HG03432 (cell line): ENCODE measurements around the gene GJA3.

Experiments used
- ATAC-seq: cut with Tn5 transposase; IDR thresholded peaks from one replicate; pipeline ENCODE4 v1.9.1; 2021; ENCODE audit warnings: mild to moderate bottlenecking, moderate library complexity; ENCODE audit not compliant: unreplicated experiment

The GJA3 gene

GRCh38 chr13:20160306-20161274 is at the start of gene GJA3:
GJA3 (minus strand) TSS chr13:20161052; CDS start chr13:20143288, 17,764 bp downstream.
- peak; percentile 78 for ATAC-seq

DNA sequence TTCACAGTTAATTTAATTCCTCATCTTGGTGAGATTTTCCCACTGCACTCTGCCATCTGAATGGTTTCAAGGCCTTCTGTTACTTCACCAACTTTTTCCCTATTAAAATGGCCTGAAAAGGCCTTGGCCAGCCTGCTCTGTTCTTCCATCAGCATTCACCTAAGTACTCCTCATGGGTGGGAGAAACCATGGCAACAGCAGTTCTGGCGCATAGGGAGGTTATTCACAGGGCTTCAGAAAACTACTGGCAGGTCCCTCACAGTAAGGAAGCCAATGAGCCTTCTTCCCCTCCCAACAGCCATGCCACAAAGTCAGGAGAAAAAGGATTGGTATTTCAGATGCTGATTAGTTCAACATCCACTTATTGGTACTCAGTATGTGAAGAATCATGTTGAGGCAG is 49.1 kb upstream of the GJA3 start:
- no peak for ATAC-seq

GRCh38 chr13:20206698-20207235 is 45.9 kb upstream of the GJA3 start:
- ATAC-seq = no peak

DNA sequence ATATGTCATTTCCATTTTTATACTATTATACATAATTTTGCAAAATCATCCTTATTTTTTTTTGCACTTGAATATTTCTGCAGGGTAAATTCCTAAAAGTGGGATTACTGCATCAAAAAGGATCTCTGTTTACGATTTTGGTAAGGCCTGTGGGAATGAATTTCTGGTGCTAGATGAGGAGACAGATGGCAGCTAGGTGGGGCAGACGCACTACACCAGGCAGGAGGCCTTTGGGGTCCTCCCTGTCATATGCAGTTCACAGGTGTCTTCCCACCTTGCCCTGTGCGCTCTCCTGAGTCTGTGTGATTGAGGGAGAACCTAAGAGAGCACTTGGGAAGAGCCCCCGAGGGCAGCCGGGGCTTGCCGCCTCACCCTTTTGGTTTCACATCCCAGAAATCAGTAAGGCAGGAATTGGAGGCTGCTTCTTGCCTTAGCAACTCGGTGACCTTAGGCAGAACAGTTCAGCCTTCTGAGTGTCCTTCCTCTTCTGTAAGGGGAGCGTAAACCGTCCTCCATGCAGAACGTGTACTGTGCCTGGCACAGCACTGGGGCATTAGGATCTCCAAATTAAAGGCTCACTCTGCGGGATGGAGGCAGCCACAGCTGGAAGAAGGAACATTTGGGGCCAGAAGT is 45.3 kb upstream of the GJA3 start:
- ATAC-seq = no peak

- no peak for ATAC-seq
These were observed 37.9 kb upstream of the GJA3 start for GRCh38 chr13:20198781-20199180.

GRCh38 chr13:20197361-20197834 is 36.5 kb upstream of the GJA3 start:
- ATAC-seq = peak; percentile 35

- no peak for ATAC-seq
These were observed 34.9 kb upstream of the GJA3 start for GRCh38 chr13:20195801-20196200.

DNA sequence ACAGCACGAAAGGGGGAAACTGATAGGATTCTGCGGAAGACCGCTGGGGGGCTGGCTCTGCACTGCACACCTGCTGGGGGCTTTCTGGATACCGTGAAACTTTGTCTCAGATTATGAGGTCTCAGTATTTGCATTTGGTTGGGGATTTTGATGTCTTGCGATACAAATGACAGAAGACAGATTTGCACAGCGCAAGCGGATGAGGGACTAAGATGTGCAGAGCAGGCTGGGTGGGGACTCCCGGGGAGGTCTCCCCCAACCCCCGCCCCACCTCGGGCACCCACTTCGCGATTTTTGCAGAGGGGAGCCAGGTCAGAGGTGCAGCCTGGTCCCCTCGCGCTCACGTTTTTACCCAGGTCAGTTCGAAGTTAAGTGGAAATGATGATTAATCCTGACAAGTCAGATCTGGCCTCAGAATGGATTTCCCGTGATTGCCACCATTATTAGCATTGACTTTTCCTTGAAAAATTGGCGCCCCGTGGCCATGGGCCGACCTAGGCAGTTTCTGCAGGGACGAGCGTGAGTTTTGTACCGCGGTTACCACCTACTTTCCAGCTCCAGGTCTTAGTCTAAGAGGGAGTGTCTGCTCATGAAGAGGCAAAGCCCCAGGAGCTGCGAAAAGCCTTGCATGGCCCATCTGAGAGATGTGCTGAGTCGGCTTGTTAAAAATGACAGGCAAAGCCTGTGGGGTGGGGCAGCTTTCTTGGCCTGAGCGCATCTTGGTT is 33.2 kb upstream of the GJA3 start:
- ATAC-seq = no peak

- ATAC-seq = no peak
These were observed 32.5 kb upstream of the GJA3 start for GRCh38 chr13:20193162-20193906.

DNA sequence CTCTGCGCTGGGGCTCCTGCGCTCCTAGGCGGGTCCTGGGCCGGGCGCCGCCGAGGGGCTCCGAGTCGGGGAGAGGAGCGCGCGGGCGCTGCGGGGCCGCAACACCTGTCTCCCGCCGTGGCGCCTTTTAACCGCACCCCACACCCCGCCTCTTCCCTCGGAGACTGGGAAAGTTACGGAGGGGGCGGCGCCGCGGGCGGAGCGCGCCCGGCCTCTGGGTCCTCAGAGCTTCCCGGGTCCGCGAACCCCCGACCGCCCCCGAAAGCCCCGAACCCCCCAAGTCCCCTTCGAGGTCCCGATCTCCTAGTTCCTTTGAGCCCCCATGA is 31.9 kb upstream of the GJA3 start, which contains the start of gene GJB2:
Gene GJB2 (minus strand): TSS at position 103 of the 326 bp plus-strand sequence. CDS start 3,357 bp downstream, outside the sequence.
- ATAC-seq = no peak

- no peak for ATAC-seq
These were observed 31.4 kb upstream of the GJA3 start for GRCh38 chr13:20192158-20192835.

GRCh38 chr13:20191311-20192157 is 30.7 kb upstream of the GJA3 start:
- ATAC-seq = no peak

- no peak for ATAC-seq
These were observed 29.8 kb upstream of the GJA3 start for GRCh38 chr13:20190481-20191310.

GRCh38 chr13:20190076-20190475 is 29.2 kb upstream of the GJA3 start:
- ATAC-seq = no peak

GRCh38 chr13:20188667-20189553 is 28.1 kb upstream of the GJA3 start:
- ATAC-seq = no peak

DNA sequence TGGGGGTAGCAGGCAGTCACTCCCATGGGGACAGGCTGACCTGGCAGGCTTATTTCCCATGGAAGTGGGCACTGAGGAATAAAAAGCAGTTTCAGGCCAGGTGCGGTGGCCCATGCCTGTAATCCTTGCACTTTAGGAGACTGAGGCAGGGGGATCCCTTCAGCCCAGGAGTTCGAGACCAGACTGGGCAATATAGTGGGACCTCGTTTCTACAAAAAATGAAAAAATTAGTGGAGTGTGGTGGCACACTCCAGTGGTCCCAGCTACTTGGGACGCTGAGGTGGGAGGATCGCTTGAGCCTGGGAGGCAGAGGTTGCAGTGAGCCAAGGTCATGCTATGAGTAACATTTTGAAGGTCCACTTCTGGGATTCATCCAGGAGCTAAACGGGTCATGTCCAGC is 25.9 kb upstream of the GJA3 start:
- ATAC-seq = no peak
